Osteoblast (primary cell): ENCODE measurements around the gene AFF3. TPM values are rescaled to one million over a fixed set of nuclear protein-coding genes. Genes with fewer than 3 reads are reported as not detected.
A peak's percentile ranks its signal among the peaks of the same experiment; 100 is the strongest.

Experiments used
- DNase-seq: peaks from one replicate; pipeline ENCODE4 v3.0.0; 2011; ENCODE audit warnings: low spot score, mixed read lengths; ENCODE audit not compliant: insufficient read length; ENCODE audit errors: missing footprints
- H2AFZ ChIP-seq: 2 replicates; pipeline ENCODE4 v1.6.0; 2011; ENCODE audit warnings: mild to moderate bottlenecking, low read length
- H3K27ac ChIP-seq: 2 replicates; pipeline ENCODE4 v1.5.1; 2011; ENCODE audit warnings: mild to moderate bottlenecking, low read depth, low read length, moderate library complexity
- H3K27me3 ChIP-seq: 2 replicates; pipeline ENCODE4 v1.6.0; 2012; ENCODE audit warnings: mild to moderate bottlenecking, control low read depth, inconsistent platforms, low read length, moderate library complexity; ENCODE audit not compliant: insufficient read depth
- H3K36me3 ChIP-seq: 2 replicates; pipeline ENCODE4 v1.5.1; 2011; ENCODE audit warnings: mild to moderate bottlenecking, low read length, control low read depth, moderate library complexity; ENCODE audit not compliant: insufficient read depth
- H3K4me1 ChIP-seq: 2 replicates; pipeline ENCODE4 v1.5.1; 2011; ENCODE audit warnings: mild to moderate bottlenecking, low read length, control low read depth, moderate library complexity; ENCODE audit not compliant: insufficient read depth
- H3K4me2 ChIP-seq: 2 replicates; pipeline ENCODE4 v1.6.0; 2011; ENCODE audit warnings: mild to moderate bottlenecking, low read length; ENCODE audit not compliant: insufficient read depth
- H3K4me3 ChIP-seq: fragments of 200-600 bp; sonication (generic); 3 replicates; pipeline ENCODE4 v1.5.1; 2012; ENCODE audit warnings: mild to moderate bottlenecking, low read length, inconsistent platforms; ENCODE audit not compliant: insufficient read depth
- H3K79me2 ChIP-seq: 2 replicates; pipeline ENCODE4 v1.6.0; 2012; ENCODE audit warnings: mild to moderate bottlenecking, low read length, control low read depth, inconsistent platforms; ENCODE audit not compliant: insufficient read depth
- H3K9me3 ChIP-seq: 2 replicates; pipeline ENCODE4 v1.5.1; 2011; ENCODE audit warnings: low read depth, low read length, control low read depth
- H4K20me1 ChIP-seq: 2 replicates; pipeline ENCODE4 v1.6.0; 2012; ENCODE audit warnings: mild to moderate bottlenecking, low read length, control low read depth; ENCODE audit not compliant: insufficient read depth
- total RNA-seq: library from RNA; depleted of rRNA; stranded (reverse); fragments of >200 nt; gene quantifications from 2 replicates; pipeline ENCODE4 v1.2.3, GENCODE V29; 2012
- TF ChIP-seq, protein P1 (sequence below): IDR thresholded peaks from 2 replicates; pipeline ENCODE4 v1.5.1; 2011; ENCODE audit warnings: mild to moderate bottlenecking, low read depth, low read length, moderate library complexity; ENCODE audit errors: extremely low read depth

Gene AFF3
- total RNA-seq, 1 donor, result 4.3 TPM

DNA sequence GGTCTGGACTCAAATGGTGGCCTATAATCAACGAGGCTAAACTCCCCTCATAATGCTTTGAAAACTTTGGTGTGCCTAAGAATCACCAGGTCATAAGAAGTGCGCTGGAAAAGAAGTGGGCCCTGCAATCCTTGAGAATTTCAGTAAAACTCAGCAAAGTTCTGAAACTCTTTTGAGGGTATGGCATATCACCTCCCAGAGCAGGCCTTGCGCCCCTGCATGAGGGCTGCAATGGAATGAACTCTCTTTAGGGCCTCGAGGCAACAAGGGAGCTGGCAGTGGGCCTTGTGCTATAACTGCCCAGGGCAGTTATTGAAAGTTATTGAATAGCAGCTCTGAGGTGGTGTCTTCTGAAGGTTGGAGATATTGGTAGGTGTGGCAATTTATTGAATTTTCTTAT lies 34.5 kb upstream of the AFF3 start:
- H3K4me2 ChIP-seq, result no peak overlapping the region
- TF ChIP-seq, protein P1, sequence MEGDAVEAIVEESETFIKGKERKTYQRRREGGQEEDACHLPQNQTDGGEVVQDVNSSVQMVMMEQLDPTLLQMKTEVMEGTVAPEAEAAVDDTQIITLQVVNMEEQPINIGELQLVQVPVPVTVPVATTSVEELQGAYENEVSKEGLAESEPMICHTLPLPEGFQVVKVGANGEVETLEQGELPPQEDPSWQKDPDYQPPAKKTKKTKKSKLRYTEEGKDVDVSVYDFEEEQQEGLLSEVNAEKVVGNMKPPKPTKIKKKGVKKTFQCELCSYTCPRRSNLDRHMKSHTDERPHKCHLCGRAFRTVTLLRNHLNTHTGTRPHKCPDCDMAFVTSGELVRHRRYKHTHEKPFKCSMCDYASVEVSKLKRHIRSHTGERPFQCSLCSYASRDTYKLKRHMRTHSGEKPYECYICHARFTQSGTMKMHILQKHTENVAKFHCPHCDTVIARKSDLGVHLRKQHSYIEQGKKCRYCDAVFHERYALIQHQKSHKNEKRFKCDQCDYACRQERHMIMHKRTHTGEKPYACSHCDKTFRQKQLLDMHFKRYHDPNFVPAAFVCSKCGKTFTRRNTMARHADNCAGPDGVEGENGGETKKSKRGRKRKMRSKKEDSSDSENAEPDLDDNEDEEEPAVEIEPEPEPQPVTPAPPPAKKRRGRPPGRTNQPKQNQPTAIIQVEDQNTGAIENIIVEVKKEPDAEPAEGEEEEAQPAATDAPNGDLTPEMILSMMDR, result no peak

DNA sequence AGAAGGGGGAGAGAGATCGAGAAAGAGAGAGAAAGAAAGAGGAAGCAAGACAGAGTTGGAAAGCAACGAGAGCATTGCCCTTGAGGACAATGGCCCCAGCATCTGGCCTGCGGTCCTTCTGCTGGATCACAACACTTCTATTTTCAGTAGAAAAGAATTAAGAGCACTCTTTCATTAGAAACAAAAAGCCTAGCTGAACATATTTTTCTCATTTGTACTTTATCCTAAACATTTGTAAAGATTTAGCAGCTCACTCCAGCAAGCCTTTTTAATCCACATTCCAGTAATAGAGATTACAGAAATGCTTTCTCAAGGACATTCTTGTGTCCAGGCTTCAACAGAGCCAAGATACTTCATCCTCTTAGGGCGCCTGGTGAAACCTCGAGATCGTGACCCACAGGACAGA lies 31.6 kb upstream of the AFF3 start:
- Histone ChIP-seq H3K79me2 (no peaks in the 10 kb centered on the region), H3K27ac (no peak overlapping the region), H4K20me1 (no peaks in the 10 kb centered on the region), H3K4me3 (no peak overlapping the region), H3K4me1 (no peaks in the 10 kb centered on the region), H3K36me3 (no peaks in the 10 kb centered on the region), H3K4me2 (peak overlapping the region; percentile 39), H3K27me3 (no peaks in the 10 kb centered on the region), H3K9me3 (no peaks in the 10 kb centered on the region), H2AFZ (peak overlapping the region; percentile 56)
- TF ChIP-seq, protein P1, result no peak
- peak; percentile 63 for DNase-seq

More for the DNA sequence above, 34.5 kb upstream of the AFF3 start:
- Histone ChIP-seq H3K4me3 (no peak overlapping the region), H3K27me3 (no peaks in the 10 kb centered on the region), H4K20me1 (no peaks in the 10 kb centered on the region), H3K79me2 (no peaks in the 10 kb centered on the region), H3K27ac (no peak overlapping the region), H3K4me1 (no peaks in the 10 kb centered on the region), H3K9me3 (no peaks in the 10 kb centered on the region), H2AFZ (no peak overlapping the region), H3K36me3 (no peaks in the 10 kb centered on the region)
- no peak for DNase-seq

DNA sequence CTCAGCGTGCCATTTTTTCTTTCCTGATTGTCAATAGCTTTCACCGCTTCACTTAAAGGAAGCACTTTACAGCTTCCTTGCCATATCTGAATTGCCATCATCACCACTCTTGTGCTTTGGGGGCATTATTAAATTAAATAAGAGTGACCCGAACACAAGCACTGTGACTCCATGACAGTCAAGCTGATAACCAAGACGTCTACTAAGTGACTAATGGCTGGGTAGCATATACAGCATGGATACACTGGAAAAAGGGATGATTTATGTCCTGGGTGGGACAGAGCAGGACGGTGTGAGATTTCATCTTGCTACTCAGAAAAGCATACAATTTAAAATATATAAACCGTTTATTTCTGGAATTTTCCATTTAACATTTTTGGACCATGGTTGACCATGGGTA lies 24.3 kb upstream of the AFF3 start:
- H3K27ac ChIP-seq, result no peak overlapping the region
- no peaks in the 10 kb centered on the region for H4K20me1 ChIP-seq
- TF ChIP-seq, protein P1, result no peak
- no peak overlapping the region for H3K4me3 ChIP-seq
- no peaks in the 10 kb centered on the region for H3K79me2 ChIP-seq
- H3K27me3 ChIP-seq, result no peaks in the 10 kb centered on the region
- H3K4me2 ChIP-seq, result no peak overlapping the region
- H3K36me3 ChIP-seq, result no peaks in the 10 kb centered on the region
- H3K9me3 ChIP-seq, result no peaks in the 10 kb centered on the region
- H2AFZ ChIP-seq, result no peak overlapping the region
- no peaks in the 10 kb centered on the region for H3K4me1 ChIP-seq
- no peak for DNase-seq

DNA sequence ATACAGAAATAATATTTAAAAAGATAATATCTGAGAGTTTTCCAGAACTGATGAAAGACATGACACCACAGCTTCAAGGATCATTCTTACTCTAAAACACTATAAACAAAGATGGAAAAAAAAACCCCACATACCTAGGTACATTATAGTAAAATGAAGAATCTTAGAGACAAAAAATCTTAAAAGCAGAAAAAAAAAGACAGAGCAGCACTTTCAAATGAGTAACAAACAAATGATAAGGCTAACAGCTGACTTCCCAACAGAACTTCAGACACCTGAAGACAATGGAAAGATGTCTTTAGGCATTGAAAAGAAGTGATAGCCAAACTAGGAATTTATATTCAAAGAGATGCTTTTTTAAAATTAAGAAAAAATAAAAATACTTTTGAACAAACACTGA lies 21.2 kb upstream of the AFF3 start:
- H3K27me3 ChIP-seq, result peaks cover 3% of the 10 kb centered on the region
- DNase-seq, result no peak
- no peaks in the 10 kb centered on the region for H3K9me3 ChIP-seq
- H3K4me3 ChIP-seq, result no peak overlapping the region
- H3K36me3 ChIP-seq, result no peaks in the 10 kb centered on the region
- no peaks in the 10 kb centered on the region for H4K20me1 ChIP-seq
- H3K4me2 ChIP-seq, result no peak overlapping the region
- no peak overlapping the region for H3K27ac ChIP-seq
- no peaks in the 10 kb centered on the region for H3K79me2 ChIP-seq
- no peak overlapping the region for H2AFZ ChIP-seq
- TF ChIP-seq, protein P1, result no peak
- H3K4me1 ChIP-seq, result no peaks in the 10 kb centered on the region
